Measurements from ENCODE around the gene GPR143. TPM values are rescaled to one million over a fixed set of nuclear protein-coding genes. Genes with fewer than 3 reads are reported as not detected.

Gene GPR143
- total RNA-seq, 1 donor from 2014 or later = 1.2 TPM

- DNase-seq = no peak
Observed at GRCh38 chrX:9707306-9708033, 58.2 kb downstream of the GPR143 start.

- no peak for DNase-seq
Observed at GRCh38 chrX:9706421-9706820, 59.2 kb downstream of the GPR143 start.

GRCh38 chrX:9704876-9705465 lies 60.7 kb downstream of the GPR143 start:
- no peak for DNase-seq

GRCh38 chrX:9703406-9703805 lies 62.2 kb downstream of the GPR143 start:
- no peak for DNase-seq

GRCh38 chrX:9701790-9702189 lies 63.9 kb downstream of the GPR143 start:
- DNase-seq = no peak

- no peak for DNase-seq
Observed at GRCh38 chrX:9700555-9700954, 65.1 kb downstream of the GPR143 start.

GRCh38 chrX:9698576-9698975 lies 67.1 kb downstream of the GPR143 start:
- no peak for DNase-seq

GRCh38 chrX:9693307-9694001 lies 72.2 kb downstream of the GPR143 start:
- no peak for DNase-seq

- no peak for DNase-seq
Observed at GRCh38 chrX:9690046-9690445, 75.6 kb downstream of the GPR143 start.

GRCh38 chrX:9688833-9689232 lies 76.8 kb downstream of the GPR143 start:
- DNase-seq = no peak

GRCh38 chrX:9687899-9688298 lies 77.7 kb downstream of the GPR143 start:
- no peak for DNase-seq

- no peak for DNase-seq
Observed at GRCh38 chrX:9683350-9683749, 82.3 kb downstream of the GPR143 start.

- no peak for DNase-seq
Observed at GRCh38 chrX:9682861-9683260, 82.8 kb downstream of the GPR143 start.

- no peak for DNase-seq
Observed at GRCh38 chrX:9682456-9682855, 83.2 kb downstream of the GPR143 start.

GRCh38 chrX:9681422-9681821 lies 84.2 kb downstream of the GPR143 start:
- no peak for DNase-seq

GRCh38 chrX:9681011-9681410 lies 84.6 kb downstream of the GPR143 start:
- DNase-seq = no peak

- no peak for DNase-seq
Observed at GRCh38 chrX:9678215-9678965, 87.3 kb downstream of the GPR143 start.

GRCh38 chrX:9677098-9677739 lies 88.4 kb downstream of the GPR143 start:
- no peak for DNase-seq

GRCh38 chrX:9676738-9677097 lies 88.9 kb downstream of the GPR143 start:
- DNase-seq = no peak

- no peak for DNase-seq
Observed at GRCh38 chrX:9676306-9676705, 89.3 kb downstream of the GPR143 start.

Measured in occipital lobe (tissue), 2 donors.